Mucosa of descending colon (tissue), 3 donors: ENCODE results near the gene CABP7. TPM values are rescaled to one million over a fixed set of nuclear protein-coding genes. Genes with fewer than 3 reads are reported as not detected.
A peak's percentile ranks its signal among the peaks of the same experiment; 100 is the strongest.

ENCODE experiments used
- ATAC-seq: fragments of 200-7000 bp; cut with Tn5 transposase; one replicate; pipeline ENCODE4 v1.9.1; 2020; ENCODE audit warnings: mild to moderate bottlenecking, moderate library complexity
- DNase-seq, 3 donors: peaks; one replicate each; pipeline ENCODE4 v3.0.0-alpha.2; 2020
- H3K36me3 ChIP-seq: fragments of 200-600 bp; one replicate; pipeline ENCODE4 v1.8.0; 2021; ENCODE audit warnings: low read depth, mild to moderate bottlenecking
- H3K4me1 ChIP-seq: fragments of 200-600 bp; one replicate; pipeline ENCODE4 v1.8.0; 2021; ENCODE audit warnings: low read depth, mild to moderate bottlenecking
- H3K4me3 ChIP-seq: fragments of 200-600 bp; one replicate; pipeline ENCODE4 v1.8.0; 2021; ENCODE audit warnings: mild to moderate bottlenecking
- H3K9me3 ChIP-seq: fragments of 200-600 bp; one replicate; pipeline ENCODE4 v1.8.0; 2021; ENCODE audit warnings: mild to moderate bottlenecking
- intact Hi-C, 2 donors: fragments of 100-400 bp; cut with DNase I in 1 of 2; cut with micrococcal nuclease in 1 of 2; formaldehyde crosslinking; loops; one replicate each; pipeline versions ENCODE4 v1.11.0 to v1.11.1; 2022; cut with DNase I, micrococcal nuclease
- total RNA-seq, 3 donors: library from RNA; stranded (reverse); fragmentation: NEBNext Ultra II Directional in 2 of 3; extraction: Animal tissue kit (Norgen Biotek cat#: 25700) in 2 of 3; gene quantifications; one replicate each; pipeline versions ENCODE4 v1.2.1 to v1.2.4, GENCODE V29; 2021 to 2023
- TF ChIP-seq, protein P1 (sequence below): fragments of 200-600 bp; IDR thresholded peaks from one replicate; pipeline ENCODE4 v1.8.0; 2022; ENCODE audit warnings: antibody characterized with exemption, mild to moderate bottlenecking
- donor health status: DM: no; HTN: no; CAD: no; lungs with moderate emphysema.
- donor health status: DM: no; HTN: no; CAD: no.
- donor health status: DM: no; HTN: yes; CAD: no.

CABP7 gene
- total RNA-seq, 3 donors from 2014 or later, result 0.19 to 0.41 TPM; not detected in 1

DNA sequence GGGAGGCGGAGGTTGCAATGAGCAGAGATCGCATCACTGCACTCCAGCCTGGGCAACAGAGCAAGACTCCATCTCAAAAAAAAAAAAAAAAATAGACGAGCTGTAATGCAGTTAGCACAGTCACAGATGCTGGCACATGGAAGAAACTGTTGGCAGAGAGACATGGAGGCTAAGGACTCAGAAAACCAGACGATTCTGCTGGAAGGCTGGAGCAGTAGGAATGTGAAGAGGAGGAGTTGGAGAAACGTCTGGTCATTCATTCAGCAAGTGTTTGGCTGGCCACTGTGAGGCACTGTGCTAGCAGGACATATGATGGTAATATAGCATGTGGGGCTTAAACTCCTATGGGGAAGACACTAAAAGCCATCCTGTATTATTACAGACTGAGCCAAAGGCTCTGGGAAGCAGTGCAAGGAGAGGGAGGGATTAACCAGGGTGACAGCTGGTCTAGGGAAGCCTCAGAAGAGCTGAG lies 52.4 kb downstream of the CABP7 start:
- DNase-seq (peak in 1 of 3 donors; percentile 31), ATAC-seq (peak; percentile 63)
- Histone ChIP-seq H3K4me3 (no peak overlapping the region), H3K9me3 (no peaks in the 10 kb centered on the region), H3K4me1 (peaks cover 11% of the 10 kb centered on the region), H3K36me3 (no peaks in the 10 kb centered on the region)
- TF ChIP-seq, protein P1, sequence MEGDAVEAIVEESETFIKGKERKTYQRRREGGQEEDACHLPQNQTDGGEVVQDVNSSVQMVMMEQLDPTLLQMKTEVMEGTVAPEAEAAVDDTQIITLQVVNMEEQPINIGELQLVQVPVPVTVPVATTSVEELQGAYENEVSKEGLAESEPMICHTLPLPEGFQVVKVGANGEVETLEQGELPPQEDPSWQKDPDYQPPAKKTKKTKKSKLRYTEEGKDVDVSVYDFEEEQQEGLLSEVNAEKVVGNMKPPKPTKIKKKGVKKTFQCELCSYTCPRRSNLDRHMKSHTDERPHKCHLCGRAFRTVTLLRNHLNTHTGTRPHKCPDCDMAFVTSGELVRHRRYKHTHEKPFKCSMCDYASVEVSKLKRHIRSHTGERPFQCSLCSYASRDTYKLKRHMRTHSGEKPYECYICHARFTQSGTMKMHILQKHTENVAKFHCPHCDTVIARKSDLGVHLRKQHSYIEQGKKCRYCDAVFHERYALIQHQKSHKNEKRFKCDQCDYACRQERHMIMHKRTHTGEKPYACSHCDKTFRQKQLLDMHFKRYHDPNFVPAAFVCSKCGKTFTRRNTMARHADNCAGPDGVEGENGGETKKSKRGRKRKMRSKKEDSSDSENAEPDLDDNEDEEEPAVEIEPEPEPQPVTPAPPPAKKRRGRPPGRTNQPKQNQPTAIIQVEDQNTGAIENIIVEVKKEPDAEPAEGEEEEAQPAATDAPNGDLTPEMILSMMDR, result no peak
- intact Hi-C loops, result no loop called here

DNA sequence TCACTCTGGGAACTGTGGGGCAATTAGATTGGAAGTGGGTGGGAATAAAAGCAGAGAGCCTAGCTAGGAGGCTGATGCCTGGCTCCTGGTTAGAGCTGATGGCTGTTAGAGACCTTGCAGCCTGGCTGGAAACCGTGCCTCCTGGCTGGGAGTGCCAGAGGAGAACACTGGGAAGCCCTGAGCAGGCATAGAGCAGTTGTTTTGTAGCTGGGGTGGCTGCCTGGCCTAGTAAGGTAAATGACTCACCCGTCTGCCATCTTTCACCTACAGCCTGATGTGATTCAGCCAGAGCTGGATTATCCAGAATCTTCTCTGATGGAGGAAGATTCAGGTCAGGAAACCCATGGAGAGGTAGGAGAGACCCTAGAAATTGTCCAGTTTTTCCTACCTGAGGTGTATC lies 53.4 kb downstream of the CABP7 start:
- H3K4me3 ChIP-seq, result no peak overlapping the region
- TF ChIP-seq, protein P1, result no peak
- H3K36me3 ChIP-seq, result no peaks in the 10 kb centered on the region
- peak; percentile 46 for ATAC-seq
- intact Hi-C loops, result no loop called here
- H3K4me1 ChIP-seq, result peaks cover 7% of the 10 kb centered on the region
- no peaks in the 10 kb centered on the region for H3K9me3 ChIP-seq
- no peak for DNase-seq

DNA sequence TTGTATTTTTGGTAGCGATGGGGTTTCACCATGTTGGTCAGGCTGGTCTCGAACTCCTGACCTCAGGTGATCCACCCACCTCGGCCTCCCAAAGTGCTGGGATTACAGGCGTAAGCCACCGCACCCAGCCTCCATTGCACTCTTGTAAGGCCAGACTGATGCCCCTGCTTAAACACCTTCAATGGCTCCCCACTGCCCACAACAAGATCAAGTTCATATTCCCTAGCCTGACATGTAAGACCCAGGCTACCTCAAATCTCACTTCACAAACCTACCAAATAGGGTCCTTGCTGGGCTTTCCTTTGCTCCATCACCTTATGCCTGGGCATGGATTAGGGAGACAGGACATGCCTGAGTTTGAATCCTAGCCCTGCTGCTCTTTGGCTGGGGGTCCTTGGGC lies 60.4 kb downstream of the CABP7 start:
- no peak for ATAC-seq

DNA sequence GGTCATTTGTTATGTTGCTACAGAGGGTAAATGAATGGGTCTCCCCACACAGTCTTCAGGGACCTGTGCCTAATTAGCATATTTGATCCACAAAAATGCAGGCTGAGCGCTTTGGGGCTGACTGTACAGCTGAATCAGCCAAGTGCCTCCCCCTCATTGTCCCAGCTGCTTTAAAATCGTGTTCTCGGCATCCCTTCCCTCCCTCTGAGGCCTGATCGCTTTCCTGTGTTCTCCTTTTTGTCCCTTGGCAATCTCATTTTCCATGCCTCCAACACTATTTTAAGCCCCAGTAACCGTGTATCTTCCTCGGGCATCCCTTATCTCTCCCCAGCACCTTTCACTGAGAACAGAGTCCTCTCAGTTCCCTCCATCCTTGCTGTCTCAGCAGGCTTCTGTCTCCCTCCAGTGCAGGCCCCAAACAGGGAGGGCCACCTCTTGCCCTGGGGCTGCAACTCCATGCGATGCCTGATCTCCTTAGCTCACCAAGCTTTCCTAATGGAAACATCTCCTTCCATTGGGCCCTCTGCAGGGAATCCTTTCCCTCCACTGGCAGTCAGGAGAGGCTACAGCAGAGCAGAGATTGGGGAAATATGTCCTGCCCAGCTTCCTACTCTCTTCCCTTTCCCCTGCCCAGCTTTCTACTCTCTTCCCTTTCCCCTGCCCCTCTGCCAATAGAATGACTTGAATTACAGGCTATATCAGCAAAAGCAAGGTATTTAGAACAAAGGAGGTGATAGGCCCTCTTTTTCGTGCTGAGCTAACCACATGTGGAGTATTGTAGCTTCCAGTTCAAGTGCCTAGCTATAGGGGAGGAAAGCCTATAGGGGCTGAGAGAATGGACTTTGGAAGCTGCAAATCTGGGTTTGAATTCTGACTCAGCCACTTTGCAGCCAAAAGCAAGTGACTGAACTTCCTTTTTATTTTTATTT lies 61.2 kb downstream of the CABP7 start:
- peaks cover 9% of the 10 kb centered on the region for H3K4me1 ChIP-seq
- intact Hi-C loops, result no loop called here
- H3K9me3 ChIP-seq, result no peaks in the 10 kb centered on the region
- DNase-seq, result no peak
- no peaks in the 10 kb centered on the region for H3K36me3 ChIP-seq
- TF ChIP-seq, protein P1, result no peak
- H3K4me3 ChIP-seq, result no peak overlapping the region
- ATAC-seq, result peak; percentile 37

More for the DNA sequence above, 60.4 kb downstream of the CABP7 start:
- TF ChIP-seq, protein P1, result no peak
- Histone ChIP-seq H3K4me3 (no peak overlapping the region), H3K36me3 (no peaks in the 10 kb centered on the region), H3K9me3 (no peaks in the 10 kb centered on the region), H3K4me1 (peaks cover 9% of the 10 kb centered on the region)
- no peak for DNase-seq
- intact Hi-C loops, result no loop called here

Other genes starting within 250 kb of the CABP7 start
- 1 to 10 TPM in 1 of 3 donors, under 1 TPM in 2; 0.19 to 2.3 (median 0.23) TPM for gene NEFH, start 239.8 kb upstream of the CABP7 start, total RNA-seq
- gene THOC5, start 166.2 kb upstream of the CABP7 start, total RNA-seq, result 10 to 100 TPM; 26.6 to 70.5 (median 27.3) TPM
- 10 to 100 TPM; 22.1 to 56.5 (median 42.8) TPM for gene NIPSNAP1, start 138.9 kb upstream of the CABP7 start, total RNA-seq
- 10 to 100 TPM; 32.3 to 45.2 (median 43.1) TPM for gene NF2, start 116.4 kb upstream of the CABP7 start, total RNA-seq
- 10 to 100 TPM; 12.3 to 19.5 (median 16.1) TPM for gene ZMAT5, start 47.0 kb downstream of the CABP7 start, total RNA-seq
- gene UQCR10, start 47.4 kb downstream of the CABP7 start, total RNA-seq, result 100 to 1,000 TPM; 102 to 178 (median 154) TPM
- gene ASCC2, start 118.3 kb downstream of the CABP7 start, total RNA-seq, result 10 to 100 TPM; 61.3 to 81.0 (median 63.5) TPM
- 10 to 100 TPM; 47.7 to 59.8 (median 54.4) TPM for gene MTMR3, start 163.2 kb downstream of the CABP7 start, total RNA-seq